ENCODE results near the gene NRCAM.

NRCAM gene

DNA sequence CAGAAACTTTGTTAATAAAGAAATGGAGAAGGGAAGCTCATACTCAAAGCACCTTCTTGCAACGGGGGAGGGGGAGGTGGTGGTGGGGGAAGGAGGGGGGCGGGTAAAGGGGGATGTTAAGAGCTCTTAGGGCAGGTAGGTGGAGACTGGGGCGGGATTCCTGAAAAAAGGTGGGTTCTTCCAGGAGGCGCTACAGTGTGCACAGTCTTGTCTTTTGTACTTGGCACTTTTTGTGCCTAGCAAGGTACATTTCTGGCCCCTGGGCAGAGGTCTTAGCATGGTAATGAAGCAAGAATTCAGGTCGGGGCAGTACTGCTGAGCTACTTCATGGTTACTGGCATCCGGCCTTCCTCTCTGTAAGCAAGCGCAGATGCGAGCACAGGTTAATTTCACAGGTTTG, 310.8 kb downstream of the NRCAM start:
- no peak for DNase-seq

DNA sequence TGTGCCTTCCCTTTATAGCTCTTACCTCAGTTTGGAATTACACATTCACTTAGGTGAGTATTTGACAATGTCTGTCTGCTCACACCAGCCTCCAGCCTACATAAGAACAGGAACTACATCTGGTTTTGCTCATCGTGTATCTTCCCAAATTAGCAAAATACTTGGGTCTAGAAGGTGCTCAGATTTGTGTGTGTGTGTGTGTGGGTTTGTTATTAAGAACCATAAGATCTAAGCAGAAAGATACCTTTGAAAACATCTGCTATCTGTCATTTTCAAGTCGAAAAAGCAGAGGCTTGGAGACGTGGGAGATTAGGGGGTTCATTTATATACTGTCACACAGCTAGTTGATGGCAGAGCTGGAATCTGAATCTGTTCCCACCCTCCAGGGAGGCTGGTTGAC, 311.3 kb downstream of the NRCAM start:
- DNase-seq: no peak

DNA sequence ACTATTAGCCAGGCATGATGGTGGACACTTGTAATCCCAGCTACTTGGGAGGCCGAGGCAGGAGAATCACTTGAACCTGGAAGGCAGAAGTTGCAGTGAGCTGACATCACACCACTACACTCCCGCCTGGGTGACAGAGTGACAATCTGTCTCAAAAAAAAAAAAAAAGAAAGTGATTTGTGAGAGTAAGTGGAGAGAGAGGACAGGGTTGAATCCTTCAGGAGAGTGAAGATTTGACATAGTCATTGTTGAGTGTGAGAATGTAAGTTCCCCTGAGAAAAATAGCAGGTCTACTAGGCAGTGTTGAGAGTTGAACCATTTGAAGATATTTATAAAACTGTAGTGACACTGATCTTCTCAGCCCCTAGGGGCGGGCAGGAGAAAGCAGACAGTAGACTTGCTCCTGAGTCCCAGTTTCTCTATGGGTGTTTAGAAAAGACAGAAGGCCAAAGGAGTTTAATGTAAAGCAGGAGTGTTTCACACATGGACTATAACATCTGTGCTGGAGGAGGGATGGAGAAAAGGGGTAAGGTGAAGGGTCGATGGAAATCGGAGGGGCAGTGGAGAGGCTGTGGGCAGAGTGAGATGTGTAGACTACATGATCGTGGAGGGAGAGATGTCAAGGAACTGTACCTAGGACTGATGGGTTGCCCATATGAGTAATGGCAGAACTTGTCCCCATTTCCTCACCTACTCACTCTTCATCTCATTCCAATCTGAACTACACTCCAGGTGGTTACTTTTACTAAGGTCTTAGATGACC, 312.4 kb downstream of the NRCAM start:
- no peak for DNase-seq

DNA sequence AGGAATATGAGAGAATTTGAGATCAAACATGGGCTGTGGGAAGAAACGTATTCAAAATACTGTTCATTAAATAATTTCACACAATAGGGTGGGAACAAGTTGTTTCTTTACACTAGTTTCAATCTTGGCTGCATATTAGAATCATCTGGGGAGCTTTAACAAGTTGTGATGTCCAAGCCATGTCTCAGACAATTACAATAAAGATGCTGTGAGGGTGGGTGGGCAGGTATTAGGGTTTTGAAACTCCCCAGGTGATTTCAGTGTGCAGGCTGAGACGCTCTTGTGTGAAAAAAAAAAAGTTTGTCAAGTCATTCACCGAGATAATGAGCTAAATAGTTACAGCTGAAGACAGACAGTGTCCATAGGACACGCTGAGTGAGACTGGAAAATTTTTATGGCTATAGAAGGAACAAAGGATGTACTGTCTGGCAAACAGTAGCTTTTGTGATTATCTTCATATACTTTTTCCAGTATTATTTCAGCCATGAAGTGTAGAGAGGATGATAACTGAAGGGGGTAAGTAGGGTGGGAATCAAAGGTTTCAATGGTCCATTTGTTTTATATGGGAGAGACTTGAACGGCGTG, 313.5 kb downstream of the NRCAM start:
- no peak for DNase-seq

DNA sequence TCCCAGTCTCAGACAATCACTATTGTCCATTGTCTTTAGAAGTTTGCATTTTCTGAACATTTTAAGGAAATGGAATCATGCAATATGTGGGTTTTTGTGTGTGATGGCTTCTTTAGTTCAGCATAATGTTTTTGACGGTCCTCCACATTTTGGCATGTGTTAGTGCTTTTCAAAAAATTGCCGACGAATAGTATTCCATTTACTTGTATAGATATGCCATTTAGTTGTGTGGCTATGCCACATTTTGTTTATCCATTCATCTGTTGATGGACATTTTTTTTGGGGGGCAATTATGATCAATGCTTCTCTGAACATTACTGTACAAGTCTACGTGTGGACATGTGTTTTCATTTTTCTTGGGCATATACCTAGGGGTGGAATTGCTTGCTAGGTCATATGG, 314.1 kb downstream of the NRCAM start:
- no peak for DNase-seq

DNA sequence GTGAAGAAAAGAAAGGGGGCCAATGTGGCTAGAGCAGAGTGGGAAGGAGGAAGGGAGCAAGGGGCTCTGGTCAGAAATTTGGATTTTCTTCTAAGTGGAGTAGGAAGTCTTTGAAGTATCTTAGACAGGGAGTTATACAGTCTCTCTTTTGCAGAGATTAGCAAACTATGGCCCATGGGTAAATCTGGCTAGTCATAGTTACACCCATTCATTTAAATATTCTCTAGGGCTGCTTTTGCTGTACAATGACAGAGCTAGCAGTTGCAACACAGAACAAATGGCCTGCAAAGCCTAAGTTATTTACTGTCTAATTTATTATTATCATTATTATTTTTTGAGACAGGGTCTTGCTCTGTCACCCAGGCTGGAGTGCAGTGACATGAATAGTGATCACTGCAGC, 315.6 kb downstream of the NRCAM start:
- DNase-seq: no peak

DNA sequence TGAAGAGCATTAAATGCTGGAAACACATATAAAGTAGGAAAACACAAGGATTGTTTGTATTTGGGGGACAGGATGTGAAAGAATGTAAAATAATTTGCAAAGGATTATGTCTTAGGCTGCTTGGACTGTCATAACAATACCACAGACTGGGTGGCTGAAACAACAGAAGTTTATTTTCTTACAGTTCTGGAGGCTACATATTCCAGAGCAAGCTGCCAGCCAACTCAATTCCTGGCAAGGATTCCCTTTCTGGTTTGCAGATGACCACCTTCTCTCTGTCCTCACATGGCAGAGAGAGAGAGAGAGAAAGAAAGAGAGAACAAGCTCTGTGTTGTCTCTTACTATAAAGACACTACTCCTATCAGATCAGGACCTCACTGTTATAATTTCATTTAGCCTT, 317.3 kb downstream of the NRCAM start:
- no peak for DNase-seq

DNA sequence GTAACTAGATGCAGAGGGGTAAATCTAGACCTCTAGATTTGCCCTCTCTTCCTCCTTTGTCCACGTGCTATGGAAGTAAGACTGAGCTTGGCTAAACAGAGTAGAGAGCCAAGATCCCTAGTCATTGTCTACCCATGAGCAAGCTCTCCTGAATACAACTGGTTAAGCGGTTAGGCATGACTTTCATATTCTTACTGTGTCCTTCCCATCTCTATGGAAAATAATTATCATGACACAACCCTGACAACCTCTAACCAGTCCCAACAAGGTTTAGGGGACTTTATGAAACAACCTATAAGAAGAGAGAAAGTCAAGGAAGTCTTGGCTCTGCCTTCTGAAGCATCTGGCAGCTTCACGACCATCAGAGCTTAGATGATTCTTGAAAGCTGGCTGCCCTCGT, 318.2 kb downstream of the NRCAM start:
- no peak for DNase-seq

DNA sequence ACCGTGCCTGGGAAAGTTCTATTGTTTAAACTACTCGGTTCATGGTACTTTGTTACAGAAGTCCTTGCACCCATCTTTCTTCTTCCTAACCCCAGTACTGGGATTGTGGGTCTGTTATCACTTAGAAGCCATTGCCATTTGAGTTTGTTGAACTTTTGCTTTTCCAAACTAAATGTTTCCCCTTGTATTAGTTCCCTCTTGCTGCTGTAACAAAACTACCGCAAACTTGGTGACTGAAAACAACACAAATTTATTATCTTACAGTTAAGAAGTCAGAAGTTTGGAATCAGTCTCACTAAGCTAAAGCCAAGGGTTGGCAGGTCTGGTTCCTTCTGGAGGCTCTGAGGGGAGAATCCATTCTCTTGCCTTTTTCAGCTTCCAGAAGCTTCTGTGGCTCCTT, 319.2 kb downstream of the NRCAM start:
- no peak for DNase-seq

DNA sequence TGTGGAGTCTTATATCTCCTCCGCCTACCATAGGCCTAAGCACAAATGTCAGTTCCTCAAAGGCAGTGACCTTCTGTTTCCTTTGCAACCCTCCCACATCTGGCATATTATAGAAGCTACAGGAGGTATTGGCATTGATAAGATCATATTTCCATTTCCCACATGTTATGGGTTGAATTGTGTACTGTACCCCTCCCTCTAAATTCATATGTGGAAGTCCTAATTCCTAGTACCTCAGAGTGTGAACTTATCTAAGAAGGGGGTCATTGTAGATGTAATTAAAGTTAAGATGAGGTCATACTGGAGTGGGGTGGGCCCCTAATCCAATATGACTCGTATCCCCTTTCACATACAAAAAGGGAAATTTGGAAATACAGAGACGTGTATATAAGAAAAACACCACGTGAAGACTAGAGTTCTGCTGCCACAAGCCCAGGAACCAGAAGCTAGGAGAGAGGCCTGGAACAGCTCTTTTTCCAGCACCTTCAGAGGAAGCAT, 320.0 kb downstream of the NRCAM start:
- DNase-seq: no peak

DNA sequence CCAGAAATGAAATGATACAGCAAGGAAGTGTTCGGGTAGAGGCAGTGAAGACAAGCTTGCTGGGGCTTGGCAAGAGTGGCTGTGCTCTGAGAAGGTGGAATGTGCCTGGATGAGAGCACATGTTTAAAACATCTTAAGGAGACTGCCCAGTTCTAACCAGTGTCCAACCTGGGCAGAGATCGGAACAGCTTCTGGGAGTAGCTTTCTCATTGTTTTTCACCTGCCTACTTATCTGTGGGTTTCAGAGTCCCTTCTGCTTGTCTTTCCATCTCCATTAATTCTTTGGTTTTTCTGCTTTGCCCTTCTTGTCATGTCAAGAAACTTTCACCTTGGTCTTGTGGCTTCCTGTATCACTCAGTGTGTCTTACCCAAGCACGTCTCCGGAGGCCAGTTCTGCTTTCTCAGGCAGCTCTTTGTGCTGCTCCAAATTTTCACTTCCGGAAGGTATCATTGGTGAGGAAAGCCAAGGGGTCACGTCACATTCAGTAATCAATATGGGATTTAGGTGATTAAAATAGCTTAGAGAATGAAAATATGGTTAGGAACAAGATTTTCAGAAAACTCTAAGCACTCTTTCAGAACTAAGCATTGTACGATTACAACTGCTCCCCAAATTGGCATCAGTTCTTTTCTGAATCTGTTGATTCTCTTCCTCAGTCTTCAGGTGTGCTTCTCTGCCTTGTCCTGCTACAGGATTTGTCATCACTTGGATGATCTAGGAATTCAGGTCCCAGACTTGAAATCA, 320.6 kb downstream of the NRCAM start:
- DNase-seq: no peak

DNA sequence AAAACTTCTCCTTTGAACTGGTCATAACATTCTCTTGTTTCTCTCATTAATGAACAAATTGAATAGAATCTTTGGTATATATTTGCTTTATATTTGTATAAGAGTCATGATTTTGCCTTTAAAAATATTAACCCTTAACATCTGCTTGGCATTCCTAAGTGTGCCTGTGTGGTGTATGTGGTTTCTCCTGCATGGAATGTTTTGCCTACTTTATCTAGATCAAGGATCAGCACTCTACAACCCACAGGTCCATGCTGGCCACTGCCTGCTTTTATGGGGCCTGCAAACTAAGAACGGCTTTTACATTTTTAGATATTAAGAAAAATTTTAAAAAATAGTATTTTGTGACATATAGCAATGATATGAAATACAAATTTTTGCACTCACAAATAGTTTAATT, 321.8 kb downstream of the NRCAM start:
- no peak for DNase-seq

DNA sequence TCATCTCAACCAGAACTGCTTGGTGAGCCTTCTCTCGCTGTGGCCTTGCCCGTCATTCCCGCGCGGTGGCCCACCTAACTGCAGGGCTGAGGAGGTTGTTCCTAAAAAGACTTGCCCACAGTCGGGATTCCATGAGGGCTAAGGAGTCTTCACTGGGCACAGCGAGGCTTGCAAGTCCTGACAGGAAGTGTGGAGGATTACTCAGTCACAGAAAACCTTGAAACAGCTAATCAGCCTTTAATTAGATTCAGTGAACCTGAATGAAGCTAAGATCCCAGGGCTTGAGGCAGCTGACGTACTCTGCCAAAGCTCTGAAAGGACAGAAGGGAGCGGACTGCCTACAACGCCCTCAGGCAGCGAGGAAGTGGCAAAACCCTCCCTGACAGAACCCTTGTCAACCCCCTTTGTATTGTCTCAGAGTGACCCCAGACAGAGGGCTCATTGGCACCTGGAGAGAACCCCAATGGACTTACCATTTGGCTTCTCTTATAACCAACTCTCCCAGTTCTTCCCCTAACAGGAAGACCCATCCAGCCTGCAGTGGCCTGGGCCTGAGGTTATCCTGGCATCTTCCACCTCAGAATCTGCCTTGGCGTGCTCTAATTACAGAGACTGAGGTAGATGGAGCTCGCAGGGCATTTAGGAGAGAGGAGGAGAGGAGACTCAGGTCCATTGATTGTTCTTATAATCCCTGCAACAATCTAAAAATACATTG, 323.5 kb downstream of the NRCAM start:
- no peak for DNase-seq

DNA sequence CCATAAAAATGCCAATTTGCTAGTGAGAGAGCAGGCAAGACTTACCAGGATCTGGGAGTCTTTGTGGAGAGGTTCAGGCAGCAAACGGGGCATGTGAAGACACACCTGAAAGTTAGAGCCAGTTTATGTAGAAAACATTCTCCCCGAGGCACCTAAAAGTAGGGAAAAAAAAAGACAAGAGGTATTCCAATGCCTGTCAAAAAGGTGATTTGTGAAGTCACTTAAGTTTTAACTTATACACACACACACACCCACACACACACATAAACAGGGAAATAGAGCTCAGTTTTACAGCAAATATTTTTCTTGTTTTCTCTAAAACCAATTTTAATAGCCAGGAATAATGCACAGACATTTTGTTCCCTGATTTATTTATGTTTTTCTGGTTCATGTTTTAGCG, 326.0 kb downstream of the NRCAM start, which contains the start of gene LAMB4:
Gene LAMB4, minus strand, starts transcription at position 101 of the 400 bp plus-strand sequence. CDS start 7,197 bp downstream, outside the sequence.
- no peak for DNase-seq

DNA sequence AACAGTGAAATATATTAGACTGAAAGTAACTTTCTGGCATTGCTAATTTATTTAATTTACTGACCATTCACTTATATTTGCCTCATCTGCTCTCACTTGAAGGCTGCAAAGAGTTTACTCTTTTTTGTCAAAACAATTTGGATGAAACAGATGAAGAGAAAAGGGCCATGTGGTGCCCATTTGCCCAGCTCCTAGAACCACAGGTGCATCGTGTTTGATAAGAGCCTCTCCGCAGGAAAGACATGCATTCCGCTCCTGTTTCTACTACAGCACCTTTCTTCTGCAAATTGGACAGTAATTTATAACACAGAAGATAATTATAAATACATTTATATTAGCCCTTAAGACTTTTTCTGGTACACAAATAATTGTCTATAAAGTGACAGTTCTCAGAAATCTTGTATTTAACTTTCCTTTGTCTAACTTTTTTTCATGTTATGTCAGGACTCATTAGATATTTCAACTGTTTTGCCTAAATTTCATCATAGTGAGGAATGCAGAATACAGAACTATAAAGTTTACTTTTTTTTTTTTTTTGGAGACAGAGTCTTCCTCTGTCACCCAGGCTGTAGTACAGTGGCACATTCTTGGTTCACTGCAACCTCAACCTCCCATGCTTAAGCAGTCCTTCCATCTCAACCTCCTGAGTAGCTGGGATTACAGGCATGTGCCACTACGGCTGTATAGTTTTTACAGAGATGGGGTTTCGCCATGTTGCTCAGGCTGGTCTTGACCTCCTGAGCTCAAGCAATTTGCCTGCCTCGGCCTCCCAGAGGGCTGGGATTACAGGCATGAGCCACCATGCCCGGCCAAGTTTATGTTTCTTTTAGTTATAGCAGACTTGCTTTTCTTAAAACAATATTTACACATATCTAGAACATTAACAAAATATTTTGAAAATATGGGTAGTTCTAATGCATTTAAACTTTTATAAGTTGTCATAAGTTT, 326.9 kb downstream of the NRCAM start:
- DNase-seq: no peak

DNA sequence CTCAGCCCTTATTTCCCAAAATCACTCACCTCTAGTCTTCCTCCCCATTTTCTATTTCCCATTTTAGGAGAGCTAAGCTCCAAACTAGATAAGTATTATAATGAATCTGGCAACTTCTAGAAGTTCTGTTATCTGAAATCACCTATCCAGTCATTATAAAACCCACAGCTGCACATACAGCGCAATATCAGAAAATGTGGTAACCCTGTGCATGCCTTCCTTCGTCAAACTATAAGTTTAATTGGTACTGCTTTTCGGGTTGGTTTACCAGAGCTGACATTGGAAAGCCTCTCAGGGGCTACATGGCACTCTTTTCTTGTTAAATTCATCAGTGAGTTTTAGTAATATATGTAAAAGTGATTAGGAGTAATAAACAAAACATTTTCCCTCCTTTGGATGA, 327.7 kb downstream of the NRCAM start:
- no peak for DNase-seq

DNA sequence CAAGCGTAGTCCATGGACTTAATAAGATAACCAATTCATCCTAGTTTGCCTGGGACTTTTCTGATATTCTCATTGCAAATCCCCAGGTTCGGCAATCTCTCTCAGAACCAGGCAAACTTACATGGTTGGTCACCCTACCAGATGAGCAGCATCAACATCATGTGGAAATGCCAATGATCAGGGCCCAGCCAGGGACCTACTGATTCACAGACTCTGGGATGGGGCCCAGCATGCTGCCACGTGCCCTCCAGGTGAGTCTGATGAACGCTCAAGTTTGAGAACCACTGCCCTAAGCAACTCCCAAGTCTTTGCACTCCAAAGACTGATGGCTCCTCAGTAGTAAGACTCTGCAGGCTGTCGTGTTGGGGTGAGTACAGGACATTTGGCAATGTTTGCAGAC, 328.8 kb downstream of the NRCAM start:
- DNase-seq: no peak

DNA sequence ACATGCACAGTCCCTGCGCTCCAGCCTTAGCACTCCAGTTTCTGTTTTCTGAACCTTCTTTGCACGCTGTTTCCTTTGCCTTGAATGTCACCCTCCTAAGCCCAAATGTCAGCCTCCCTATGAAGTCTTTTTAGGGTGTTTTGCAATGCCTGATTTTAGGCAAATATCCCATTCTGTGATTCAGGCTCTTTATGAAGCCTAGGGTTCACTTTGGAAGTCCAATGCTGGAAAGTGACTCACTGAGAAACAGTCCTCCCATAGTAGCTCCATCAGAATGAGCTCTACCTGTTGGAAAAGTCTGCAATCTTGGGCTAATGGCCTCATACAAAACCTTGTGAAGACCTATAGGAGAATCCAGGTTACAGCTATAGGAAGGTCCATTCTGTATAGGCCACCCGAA, 331.4 kb downstream of the NRCAM start:
- no peak for DNase-seq

DNA sequence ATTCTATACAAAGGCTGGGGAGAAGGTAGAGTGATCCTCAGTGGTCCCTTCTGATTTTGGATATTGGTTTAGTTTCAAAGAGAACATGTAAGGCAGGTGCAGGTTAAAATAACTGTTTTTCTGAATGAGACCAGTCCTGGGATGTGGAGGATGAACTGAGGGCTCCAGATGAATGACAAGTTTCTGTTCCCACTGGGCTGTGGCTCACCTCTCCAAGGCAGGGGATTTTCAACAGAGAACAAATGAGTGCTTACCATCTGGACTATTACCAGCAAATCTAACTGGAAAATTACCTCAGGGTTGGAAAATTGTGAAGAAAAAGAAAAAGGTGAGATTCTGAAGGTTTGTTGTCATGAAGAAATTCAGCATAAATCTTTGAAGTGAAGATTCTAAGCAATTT, 334.1 kb downstream of the NRCAM start:
- DNase-seq: no peak

DNA sequence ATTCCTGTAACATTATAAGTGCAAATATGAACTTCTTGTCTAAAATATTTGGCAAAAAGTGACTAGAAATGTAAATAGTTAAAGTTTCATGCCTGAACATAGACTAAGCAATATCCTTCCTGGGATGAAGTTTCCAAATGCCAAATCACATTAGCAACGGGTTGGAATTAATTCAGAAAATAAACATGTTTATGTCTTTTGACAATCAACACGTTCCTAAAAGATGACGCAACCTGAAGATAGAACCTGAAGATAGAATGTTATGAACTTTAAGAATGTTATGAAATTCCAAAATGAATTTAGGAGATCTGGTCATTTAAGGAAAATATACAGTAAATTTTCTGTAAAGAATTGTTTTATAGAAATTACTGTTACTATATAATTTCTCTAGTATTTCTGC, 335.3 kb downstream of the NRCAM start:
- DNase-seq: no peak

DNA sequence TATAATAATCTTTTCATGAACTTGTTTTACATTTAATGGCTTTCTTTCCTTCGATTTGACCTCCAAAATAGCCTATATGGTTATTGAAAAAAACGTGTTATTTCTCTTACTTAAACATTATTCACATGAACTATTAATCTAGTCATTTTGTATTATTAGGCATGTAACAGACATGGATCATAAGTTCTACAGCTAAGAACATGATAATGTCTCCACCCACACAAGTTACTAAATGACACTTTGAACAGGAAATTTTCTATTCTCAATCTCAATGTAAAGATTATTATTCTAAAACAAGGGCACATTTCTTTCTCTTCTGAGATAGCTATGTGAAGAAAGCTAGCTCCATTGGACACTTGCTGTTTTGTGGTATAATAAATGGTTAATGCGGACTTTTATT, 336.0 kb downstream of the NRCAM start:
- no peak for DNase-seq

DNA sequence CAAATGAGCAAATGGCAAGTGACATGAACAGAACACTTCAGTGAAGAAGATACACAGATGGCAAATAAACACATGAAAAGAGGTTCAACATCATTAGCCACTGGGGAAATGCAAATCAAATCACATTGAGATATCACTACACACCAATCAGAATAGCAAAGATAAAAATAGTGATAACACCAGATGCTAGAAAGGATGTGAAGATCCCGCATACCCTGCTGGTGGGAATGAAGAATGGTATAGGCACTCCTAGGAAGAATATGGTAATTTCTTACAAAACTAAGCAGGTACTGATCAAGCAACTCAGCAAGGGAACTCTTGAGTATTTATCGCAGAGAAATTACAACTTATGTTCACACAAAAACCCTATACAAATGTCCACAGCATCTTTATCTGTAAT, 337.3 kb downstream of the NRCAM start:
- no peak for DNase-seq
